Stimulated activated naive CD4-positive, alpha-beta T cell treated with Interleukin-2 at 50 U/mL for 16 hours (primary cell): ENCODE data around the gene RAB13.

Experiments
- DNase-seq: peaks from one replicate; lab custom pipeline; 2025; lab: John Stamatoyannopoulos, UW

RAB13 gene

GRCh38 chr1:153954826-153955225 is 31.3 kb downstream of the RAB13 start:
- DNase-seq = no peak

DNA sequence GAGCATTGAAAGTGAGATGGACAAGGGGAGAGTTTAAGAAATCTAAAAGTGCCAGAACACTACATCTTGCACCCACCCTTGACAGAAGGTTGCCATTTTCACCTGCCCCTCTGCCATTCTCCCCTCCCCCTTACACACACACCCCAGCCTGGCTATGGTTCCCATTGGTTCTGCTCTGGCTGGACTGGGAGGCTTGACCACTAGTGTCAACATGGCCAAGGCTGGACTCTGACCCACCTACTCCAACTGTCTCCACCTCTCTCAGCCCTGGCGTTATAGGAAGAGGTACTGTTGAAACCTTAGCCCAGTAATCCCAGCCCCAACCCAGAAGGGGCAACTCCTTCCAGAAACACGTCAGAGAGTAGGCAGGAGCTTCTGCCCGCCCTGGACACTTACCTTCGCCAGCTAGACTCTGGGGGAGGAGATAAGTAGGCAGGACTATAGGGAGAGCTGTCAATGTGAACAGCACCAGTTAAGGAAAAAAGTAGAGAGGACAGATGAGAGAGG is 32.2 kb downstream of the RAB13 start:
- no peak for DNase-seq

GRCh38 chr1:153951801-153952200 is 34.3 kb downstream of the RAB13 start:
- no peak for DNase-seq

DNA sequence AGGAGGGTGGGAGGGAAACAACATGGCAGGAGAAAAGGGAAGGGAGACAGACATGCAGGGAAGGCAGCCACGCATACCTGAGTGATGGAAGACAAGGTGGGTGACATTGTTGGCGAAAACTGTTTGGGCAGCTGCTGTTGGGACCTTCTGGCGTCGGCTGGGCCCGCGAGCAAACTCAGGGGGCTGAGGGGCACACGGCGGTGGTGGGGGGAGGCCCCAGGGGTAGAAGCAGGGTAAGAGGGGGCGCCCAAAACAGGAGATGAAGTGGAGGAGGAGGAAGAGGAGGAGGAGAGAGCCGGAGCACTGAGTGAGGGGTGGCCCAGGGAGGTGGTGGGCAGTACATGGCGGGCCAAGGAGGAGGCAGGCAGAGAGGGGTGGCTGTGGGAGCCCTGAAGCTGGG is 35.0 kb downstream of the RAB13 start:
- no peak for DNase-seq

- peak; percentile 70 for DNase-seq
These were observed 39.4 kb downstream of the RAB13 start, which contains the start of gene DENND4B for GRCh38 chr1:153946622-153947241. TSS of gene DENND4B (minus strand) at chr1:153946718. CDS start at chr1:153944374, 2,344 bp downstream.

DNA sequence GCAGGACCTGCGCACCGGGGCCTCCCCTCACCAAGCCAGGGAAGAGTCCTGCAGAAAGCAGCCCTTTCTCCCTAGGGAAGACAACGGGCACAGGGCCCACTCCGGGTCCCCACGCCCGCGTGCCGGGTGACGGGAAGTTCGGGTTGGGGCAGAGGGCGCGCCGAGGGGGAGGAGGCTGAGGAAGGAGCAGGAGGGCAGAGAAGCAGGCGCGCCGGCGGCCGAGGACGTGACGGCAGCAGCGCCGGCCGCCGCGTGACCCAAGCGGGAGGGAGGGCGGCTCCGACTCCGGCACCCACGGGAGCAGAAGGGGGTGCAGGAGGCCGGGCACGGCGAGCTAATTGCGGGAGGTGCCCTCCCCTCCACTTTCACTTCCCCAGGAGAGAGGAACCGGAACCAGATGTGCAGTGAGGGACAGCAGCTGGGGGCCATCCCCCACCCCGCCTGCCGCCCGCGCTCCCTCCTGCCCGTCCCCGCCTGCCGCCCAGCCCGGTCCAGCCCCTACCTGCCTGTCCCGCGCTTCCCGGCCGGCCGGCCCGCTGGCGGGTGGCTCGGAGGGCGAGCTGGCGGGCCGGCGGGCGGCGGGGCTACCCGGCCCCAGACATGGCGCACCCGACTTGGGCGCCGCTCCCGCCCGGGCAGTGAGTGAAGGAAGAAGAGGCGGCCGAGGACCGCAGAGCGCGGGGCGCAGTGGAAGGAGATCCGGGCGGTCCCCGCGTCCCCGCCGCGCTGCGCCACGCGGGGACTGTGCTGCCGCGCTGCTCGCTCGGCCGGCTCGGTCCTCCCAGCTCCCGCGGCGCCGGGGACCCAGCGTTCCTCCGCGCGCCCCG is 40.1 kb downstream of the RAB13 start:
- peak; percentile 67 for DNase-seq

DNA sequence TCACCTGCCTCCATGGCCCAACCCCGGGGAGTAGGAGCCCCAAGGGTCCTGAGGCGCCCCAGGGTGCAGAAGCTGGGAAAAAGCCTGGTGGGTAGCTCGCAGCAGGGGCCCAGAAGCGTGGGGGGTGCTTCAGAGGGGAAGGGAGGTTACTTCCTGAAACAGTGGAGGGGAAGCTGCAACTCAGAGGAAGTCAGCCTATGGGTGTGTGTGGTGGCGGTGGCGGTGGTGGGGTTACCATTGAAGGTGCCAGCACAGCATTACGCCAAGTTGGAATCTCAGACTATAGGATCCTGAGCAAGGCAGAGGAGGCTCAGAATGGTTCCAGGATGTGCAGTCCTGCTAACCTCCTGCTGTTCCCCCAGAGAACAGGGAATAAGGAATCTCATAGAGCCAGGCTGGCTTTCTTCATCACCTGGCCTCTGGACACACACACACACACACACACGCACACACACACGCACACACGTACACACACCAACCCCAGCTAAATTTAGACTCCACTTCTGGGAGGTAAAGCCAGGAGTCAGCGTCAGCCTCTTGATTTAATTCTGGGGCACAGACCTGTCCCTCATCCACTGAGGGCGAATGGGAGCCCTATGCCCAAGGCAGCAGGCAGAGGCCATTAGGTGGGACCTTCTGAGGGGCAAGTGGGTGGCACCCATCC is 40.9 kb downstream of the RAB13 start:
- peak; percentile 72 for DNase-seq

DNA sequence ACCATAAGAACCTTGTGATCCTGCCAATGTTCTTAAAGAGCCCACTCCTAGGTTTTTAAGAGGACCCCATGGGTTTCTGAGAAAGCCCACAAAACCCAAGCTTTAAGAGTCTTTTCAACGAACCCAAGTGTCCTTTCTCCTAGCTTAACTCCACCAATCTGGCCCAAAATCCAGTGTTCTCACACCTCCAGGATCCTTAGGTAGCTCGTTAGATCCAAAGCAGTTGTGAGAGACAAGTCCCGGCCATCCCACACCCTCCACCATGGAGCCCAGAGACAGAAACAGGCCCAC is 41.4 kb downstream of the RAB13 start:
- no peak for DNase-seq

GRCh38 chr1:153944005-153944826 is 41.9 kb downstream of the RAB13 start:
- DNase-seq = no peak

- no peak for DNase-seq
These were observed 43.2 kb downstream of the RAB13 start for GRCh38 chr1:153942766-153943549.

DNA sequence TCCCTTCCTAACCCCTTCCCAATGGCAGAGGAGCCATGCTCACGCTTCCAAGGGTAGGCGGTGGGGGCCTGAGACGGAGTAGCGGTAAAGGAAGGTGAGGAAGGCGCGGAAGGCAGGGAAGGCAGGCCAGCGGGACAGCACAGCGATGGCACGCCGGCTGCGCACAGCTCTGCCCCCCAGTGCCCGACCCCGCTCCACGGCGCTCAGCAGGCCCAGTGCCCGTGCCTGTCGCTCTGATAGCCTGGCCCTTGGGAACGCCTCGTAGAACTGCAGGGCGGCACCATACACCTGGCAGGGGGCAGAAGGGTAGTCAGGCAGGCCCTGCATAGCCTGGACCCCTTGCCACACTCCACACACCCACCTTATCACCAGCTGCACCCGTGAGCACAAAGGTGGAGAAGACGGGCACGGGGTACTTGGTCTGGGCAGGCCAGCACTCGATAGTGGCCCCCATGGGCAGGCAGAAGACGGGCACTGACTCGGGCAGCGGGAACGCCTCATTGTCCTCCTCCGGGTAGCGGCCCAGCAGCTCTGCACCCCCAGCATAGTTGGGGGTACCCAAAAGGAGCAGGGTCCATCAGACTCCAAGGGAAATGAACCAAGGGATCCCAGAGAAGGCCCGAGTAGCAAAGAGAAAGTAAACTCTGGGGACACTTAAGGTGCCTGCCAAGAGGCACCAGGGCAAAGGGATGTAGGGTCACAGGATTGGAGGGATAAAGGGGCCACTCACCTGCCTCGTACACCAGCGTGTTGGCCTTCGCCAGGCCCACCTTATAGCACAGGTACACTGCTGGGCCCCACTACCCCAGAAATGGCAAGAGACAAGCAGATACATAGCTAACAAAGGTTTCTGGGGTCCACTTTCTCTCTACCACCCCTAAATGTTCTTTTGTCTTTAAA is 44.1 kb downstream of the RAB13 start:
- DNase-seq = no peak

GRCh38 chr1:153940756-153941155 is 45.4 kb downstream of the RAB13 start:
- no peak for DNase-seq

DNA sequence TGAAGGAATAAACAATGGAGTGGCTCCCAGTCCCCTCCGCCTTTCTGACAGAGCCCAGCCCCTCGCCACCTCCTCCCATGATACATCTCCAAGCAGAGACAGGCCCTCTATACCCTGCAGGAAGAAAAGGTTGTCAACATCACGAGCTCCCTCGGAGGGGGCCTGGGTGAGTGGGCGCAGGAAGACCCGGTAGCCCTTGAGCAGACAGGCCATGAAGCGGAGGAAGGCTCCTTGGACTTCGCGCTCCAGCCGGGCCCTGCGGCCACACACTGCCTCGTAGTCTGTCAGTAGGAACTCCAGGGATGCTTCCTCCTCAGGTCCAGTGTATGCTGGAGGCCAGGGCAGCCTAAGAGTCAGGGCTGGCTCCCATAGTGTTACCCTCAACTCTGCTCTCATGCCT is 46.7 kb downstream of the RAB13 start:
- no peak for DNase-seq

DNA sequence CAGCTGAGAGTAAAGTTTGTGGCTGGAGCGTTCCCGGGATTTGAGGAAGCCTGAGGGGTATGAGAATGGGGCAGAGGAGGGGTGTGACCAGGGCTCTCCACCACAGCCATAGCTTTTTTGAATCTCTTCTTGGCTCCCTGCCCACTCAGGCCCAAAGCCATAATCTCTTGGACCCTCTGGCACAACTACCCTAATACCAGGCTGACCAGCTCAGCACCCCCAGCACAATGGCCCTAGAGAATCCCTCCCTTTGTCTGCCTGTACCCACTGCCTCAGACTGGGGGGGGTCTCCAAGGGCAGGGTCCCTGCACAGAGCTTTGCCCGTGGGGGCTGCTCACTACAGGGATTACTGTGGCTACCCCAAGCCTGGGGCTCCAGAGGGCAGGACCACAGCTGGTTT is 47.1 kb downstream of the RAB13 start:
- DNase-seq = no peak

- DNase-seq = no peak
These were observed 48.8 kb downstream of the RAB13 start for GRCh38 chr1:153937331-153937730.

GRCh38 chr1:153936011-153936802 is 49.9 kb downstream of the RAB13 start:
- no peak for DNase-seq

GRCh38 chr1:153934746-153935145 is 51.4 kb downstream of the RAB13 start:
- DNase-seq = no peak

DNA sequence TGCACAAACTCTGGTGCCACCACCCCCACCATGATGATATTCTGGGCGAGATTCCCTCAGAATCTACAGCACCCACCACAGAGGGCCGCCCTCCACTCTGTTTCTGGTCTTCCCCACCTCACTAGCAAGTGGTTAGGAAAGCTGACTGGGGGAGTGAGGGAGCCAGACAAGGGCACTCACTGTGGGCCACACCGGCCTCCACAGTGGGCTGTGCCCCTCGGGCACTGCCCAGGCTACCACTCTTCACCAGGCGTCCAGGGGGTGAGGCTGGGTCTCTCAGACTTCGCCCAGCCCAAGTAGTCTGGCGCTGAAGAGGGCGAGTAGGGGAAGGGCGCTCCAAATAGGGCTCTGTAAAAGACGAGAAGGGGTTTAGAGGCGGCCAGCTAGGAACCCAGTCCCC is 52.2 kb downstream of the RAB13 start:
- DNase-seq = no peak

DNA sequence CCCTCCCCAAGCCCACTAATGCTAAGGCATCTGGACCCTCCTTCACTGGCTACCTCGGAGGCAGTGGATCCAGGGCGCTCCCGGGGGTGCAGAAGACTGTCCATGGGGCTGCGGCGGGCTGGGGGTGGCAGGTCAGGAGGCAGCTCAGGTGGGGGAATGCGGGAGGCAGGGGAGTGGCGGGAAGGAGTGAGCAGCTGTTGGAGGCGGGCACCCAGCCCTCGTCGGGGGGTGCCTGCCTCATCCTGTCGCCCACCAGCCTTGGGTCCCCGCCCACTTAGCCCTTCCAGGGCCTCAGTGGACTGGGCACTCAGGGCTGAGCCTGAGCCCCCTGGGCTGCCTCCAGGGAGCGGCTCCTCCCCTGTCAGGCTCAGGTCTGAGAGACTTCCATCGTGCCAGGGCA is 52.7 kb downstream of the RAB13 start:
- DNase-seq = no peak
